ENCODE measurements around the gene ZG16. TPM values are rescaled to one million over a fixed set of nuclear protein-coding genes. Genes with fewer than 3 reads are reported as not detected.

ZG16 gene
- total and polyA plus RNA-seq, 11 donors = 0.04 to 0.08 TPM; not detected in 9

DNA sequence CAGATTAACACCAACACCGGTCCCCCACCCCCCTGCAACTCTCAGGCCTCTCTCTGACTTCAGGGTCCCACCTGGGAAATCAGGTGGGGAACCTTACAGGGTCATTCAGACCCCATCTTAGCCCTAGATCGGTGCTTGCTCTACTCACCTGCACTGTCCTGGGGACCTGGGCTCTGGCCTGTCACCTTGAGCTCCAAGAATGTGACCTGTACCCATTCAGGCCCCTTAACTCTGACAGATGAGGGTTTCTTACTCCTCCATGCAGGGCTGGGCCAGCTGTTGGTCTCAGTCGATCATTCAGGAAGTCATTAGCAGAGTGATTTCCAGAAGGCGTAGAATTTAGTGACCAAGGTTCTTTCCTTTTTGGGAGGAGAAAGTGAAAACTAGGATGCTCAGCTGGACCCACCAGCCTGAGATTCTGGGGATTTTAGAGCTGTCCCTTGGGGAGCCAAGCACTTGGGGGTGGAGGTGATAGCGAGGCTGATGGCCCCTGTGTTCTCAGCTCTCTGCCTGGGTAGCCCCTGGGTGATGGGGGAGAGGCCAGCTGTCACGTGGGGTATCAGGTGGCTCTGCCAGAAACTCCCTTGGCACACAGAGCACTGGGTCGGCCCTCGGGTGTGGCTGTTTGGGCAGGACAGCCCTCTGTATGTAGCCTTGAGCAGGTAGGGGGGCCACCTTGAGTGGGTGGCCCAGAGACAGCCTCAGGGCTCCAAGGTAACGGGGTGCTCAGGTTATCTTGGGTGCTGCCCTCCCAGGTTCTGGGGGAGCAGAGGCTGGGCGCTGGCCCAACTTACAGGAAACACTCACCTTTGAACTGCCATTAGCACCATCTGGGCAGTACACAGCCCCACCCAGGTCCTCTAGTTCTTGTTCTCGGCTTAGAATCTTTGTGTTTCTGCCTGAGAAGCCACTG is 42.9 kb downstream of the ZG16 start:
- ATAC-seq (peak in 3 of 4 donors; percentile 2 to 5 (median 2)), DNase-seq (peak in 4 of 5 donors; percentile 37 to 56 (median 52))

DNA sequence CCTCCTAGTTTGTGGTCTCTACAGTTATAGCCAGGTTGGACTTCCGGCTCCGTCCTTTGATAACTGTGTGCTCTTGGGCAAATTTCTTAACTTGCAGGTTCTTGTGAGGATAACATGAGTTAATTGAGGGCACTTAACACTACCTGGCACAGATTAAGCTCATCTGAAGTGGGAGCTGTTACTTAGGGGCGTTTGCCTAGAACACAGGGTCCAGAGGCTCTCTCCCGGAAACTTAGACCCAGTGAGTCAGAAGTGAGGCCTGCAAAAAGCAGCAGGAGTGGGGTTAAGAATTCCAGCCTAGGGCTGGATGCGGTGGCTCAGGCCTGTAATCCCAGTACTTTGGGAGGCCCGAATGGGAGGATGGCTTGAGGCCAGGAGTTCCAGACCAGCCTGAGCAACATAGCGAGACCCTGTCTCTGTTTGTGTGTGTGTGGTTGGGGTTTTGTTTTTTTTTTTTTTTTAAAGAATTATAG is 43.6 kb downstream of the ZG16 start:
- 46 to 66% (median 62%) methylated on average over 7 of the region's 7 CpGs for WGBS, 4 donors
- Histone ChIP-seq H3K4me3 (peak overlapping the region in 11 of 12 donors; percentile 51 to 94 (median 73)), H3K27ac (peak overlapping the region; percentile 74 to 96 (median 88)), H3K4me1 (peaks cover 3 to 93% (median 70%) of the 10 kb centered on the region in 12 donors), H3K9me3 (no peaks in the 10 kb centered on the region), H3K27me3 (no peaks in the 10 kb centered on the region), H3K36me3 (peaks cover 0 to 28% (median 15%) of the 10 kb centered on the region in 9 donors)
- ATAC-seq = peak in 1 of 4 donors; percentile 23
- intact Hi-C loops (cut with DNase I) = loop anchor here in 3 of 10 donors (2.0 to 5.0 kb wide), 3 partner anchors 29 to 41 kb away; partner anchors contain the start of genes CDIPT (in 1 of the 3) and KIF22 (in 1 of the 3)
- peak in 3 of 5 donors; percentile 33 to 54 (median 39) for DNase-seq
- TF ChIP-seq POLR2A (IDR thresholded peaks at IDR 0.05) = no peak
- TF ChIP-seq, protein P1, sequence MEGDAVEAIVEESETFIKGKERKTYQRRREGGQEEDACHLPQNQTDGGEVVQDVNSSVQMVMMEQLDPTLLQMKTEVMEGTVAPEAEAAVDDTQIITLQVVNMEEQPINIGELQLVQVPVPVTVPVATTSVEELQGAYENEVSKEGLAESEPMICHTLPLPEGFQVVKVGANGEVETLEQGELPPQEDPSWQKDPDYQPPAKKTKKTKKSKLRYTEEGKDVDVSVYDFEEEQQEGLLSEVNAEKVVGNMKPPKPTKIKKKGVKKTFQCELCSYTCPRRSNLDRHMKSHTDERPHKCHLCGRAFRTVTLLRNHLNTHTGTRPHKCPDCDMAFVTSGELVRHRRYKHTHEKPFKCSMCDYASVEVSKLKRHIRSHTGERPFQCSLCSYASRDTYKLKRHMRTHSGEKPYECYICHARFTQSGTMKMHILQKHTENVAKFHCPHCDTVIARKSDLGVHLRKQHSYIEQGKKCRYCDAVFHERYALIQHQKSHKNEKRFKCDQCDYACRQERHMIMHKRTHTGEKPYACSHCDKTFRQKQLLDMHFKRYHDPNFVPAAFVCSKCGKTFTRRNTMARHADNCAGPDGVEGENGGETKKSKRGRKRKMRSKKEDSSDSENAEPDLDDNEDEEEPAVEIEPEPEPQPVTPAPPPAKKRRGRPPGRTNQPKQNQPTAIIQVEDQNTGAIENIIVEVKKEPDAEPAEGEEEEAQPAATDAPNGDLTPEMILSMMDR (IDR thresholded peaks at IDR 0.05) = no peak

More for the DNA sequence above, 42.9 kb downstream of the ZG16 start:
- Histone ChIP-seq H3K4me1 (peaks cover 3 to 87% (median 66%) of the 10 kb centered on the region in 12 donors), H3K27me3 (no peaks in the 10 kb centered on the region), H3K9me3 (no peaks in the 10 kb centered on the region), H3K27ac (peak overlapping the region; percentile 74 to 96 (median 88)), H3K36me3 (peaks cover 0 to 25% (median 15%) of the 10 kb centered on the region in 9 donors), H3K4me3 (peak overlapping the region; percentile 21 to 94 (median 73))
- intact Hi-C loops (cut with DNase I) = loop anchor here in 3 of 10 donors (2.0 to 5.0 kb wide), 3 partner anchors 30 to 41 kb away; partner anchors contain the start of genes CDIPT (in 1 of the 3) and KIF22 (in 1 of the 3)
- 34 to 47% (median 42%) methylated on average over 7 to 11 of the region's 11 CpGs for WGBS, 4 donors
- TF ChIP-seq POLR2A (IDR thresholded peaks at IDR 0.05) = no peak
- TF ChIP-seq, protein P1 (IDR thresholded peaks at IDR 0.05) = no peak

DNA sequence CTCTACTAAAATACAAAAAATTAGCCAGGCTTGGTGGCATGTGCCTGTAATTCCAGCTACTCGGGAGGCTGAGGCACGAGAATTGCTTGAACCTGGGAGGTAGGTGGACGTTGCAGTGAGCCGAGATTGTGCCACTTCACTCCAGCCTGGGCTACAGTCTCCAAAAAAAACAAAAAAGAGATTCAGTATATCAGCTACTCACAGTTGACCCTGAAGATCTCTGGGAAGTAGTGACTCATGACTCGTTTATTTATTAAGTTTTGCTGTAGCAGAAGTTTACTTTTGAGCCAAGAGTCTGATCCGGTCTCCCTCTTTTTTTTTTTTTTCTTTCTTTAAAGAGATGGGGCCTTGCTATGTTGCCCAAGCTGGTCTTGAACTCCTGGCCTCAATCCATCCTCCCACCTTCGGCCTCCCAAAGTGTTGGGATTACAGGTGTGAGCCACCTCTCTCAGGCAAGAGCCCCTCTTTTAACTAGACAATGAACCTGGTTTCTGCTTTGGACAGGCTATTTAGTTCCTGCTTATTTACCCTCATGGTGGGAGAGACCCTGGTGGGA is 46.6 kb downstream of the ZG16 start:
- Histone ChIP-seq H3K4me3 (peak overlapping the region in 6 of 12 donors; percentile 1 to 32 (median 11)), H3K9me3 (no peaks in the 10 kb centered on the region), H3K27ac (peak overlapping the region; percentile 59 to 91 (median 78)), H3K36me3 (peaks cover 0 to 18% (median 0%) of the 10 kb centered on the region in 9 donors), H3K4me1 (peaks cover 0 to 80% (median 58%) of the 10 kb centered on the region in 12 donors), H3K27me3 (no peaks in the 10 kb centered on the region)
- WGBS, 4 donors = 46 to 74% (median 58%) methylated on average over 7 of the region's 7 CpGs
- TF ChIP-seq POLR2A (IDR thresholded peaks at IDR 0.05) = no peak
- TF ChIP-seq, protein P1 (IDR thresholded peaks at IDR 0.05) = no peak
- ATAC-seq (peak in 3 of 4 donors; percentile 13 to 42 (median 30)), DNase-seq (no peak)
- intact Hi-C loops (cut with DNase I) = loop anchor here in 1 of 10 donors (5.0 kb wide), 1 partner anchor 38 kb away; the partner anchor contains the start of gene CDIPT
